HEK293 (cell line): ENCODE data around the gene TTC39C.

Experiments used
- ATF2 ChIP-seq: fragments of 450-650 bp; formaldehyde crosslinking; IDR thresholded peaks from 2 replicates; pipeline ENCODE4 v1.5.1; 2016; ENCODE audit warnings: missing biosample characterization, missing genetic modification characterization, low read depth
- BCL11A ChIP-seq: fragments of 450-650 bp; formaldehyde crosslinking; IDR thresholded peaks from 2 replicates; pipeline ENCODE4 v1.5.1; 2016; ENCODE audit warnings: low read depth, missing biosample characterization, missing genetic modification characterization
- CTCF ChIP-seq: fragments of 450-650 bp; formaldehyde crosslinking; IDR thresholded peaks from 2 replicates; pipeline ENCODE4 v1.5.1; 2016; ENCODE audit warnings: missing biosample characterization, missing genetic modification characterization
- HOXD13 ChIP-seq: sonication (generic); formaldehyde crosslinking; IDR thresholded peaks from 2 replicates; pipeline ENCODE4 v1.8.0; 2022; ENCODE audit warnings: missing genetic modification reagents, borderline replicate concordance
- PBX3 ChIP-seq: sonication (generic); formaldehyde crosslinking; IDR thresholded peaks from 2 replicates; pipeline ENCODE4 v1.8.1; 2022; ENCODE audit warnings: mild to moderate bottlenecking, moderate library complexity, missing genetic modification reagents
- SALL2 ChIP-seq: fragments of 450-650 bp; formaldehyde crosslinking; IDR thresholded peaks from 2 replicates; pipeline ENCODE4 v1.5.0; 2017; ENCODE audit warnings: missing biosample characterization, mild to moderate bottlenecking, missing genetic modification characterization, borderline replicate concordance
- TCF7L2 ChIP-seq: IDR thresholded peaks from 2 replicates; pipeline ENCODE4 v1.6.1; 2011; ENCODE audit warnings: low read depth, mild to moderate bottlenecking, inconsistent platforms, low read length, moderate library complexity, borderline replicate concordance
- ZFP37 ChIP-seq: fragments of 450-650 bp; formaldehyde crosslinking; IDR thresholded peaks from 2 replicates; pipeline ENCODE4 v1.5.1; 2016; ENCODE audit warnings: missing biosample characterization, missing genetic modification characterization
- ZNF239 ChIP-seq: fragments of 450-650 bp; formaldehyde crosslinking; IDR thresholded peaks from 2 replicates; pipeline ENCODE4 v1.5.1; 2016; ENCODE audit warnings: missing biosample characterization, missing genetic modification characterization
- ZNF24 ChIP-seq: fragments of 450-650 bp; formaldehyde crosslinking; IDR thresholded peaks from 2 replicates; pipeline ENCODE4 v1.5.1; 2016; ENCODE audit warnings: missing biosample characterization, missing genetic modification characterization
- ZNF561 ChIP-seq: fragments of 450-650 bp; IDR thresholded peaks from 2 replicates; pipeline ENCODE4 v1.5.1; 2018; ENCODE audit warnings: missing biosample characterization, missing genetic modification characterization, borderline replicate concordance
- ZNF623 ChIP-seq: fragments of 450-650 bp; formaldehyde crosslinking; IDR thresholded peaks from 2 replicates; pipeline ENCODE4 v1.5.1; 2016; ENCODE audit warnings: missing biosample characterization, missing genetic modification characterization
- ZNF639 ChIP-seq: fragments of 450-650 bp; formaldehyde crosslinking; IDR thresholded peaks from 2 replicates; pipeline ENCODE4 v1.5.1; 2016; ENCODE audit warnings: missing biosample characterization, missing genetic modification characterization
- ZNF830 ChIP-seq: fragments of 450-650 bp; IDR thresholded peaks from 2 replicates; pipeline ENCODE4 v1.5.0; 2018; ENCODE audit warnings: missing biosample characterization, missing genetic modification characterization, low read depth, mild to moderate bottlenecking, moderate library complexity

- TF ChIP-seq CTCF (tag by site-specific recombination) (no peak), HOXD13 (CRISPR knock-in tag) (no peak), ZNF24 (no peak), BCL11A (tag by site-specific recombination) (no peak), ATF2 (tag by site-specific recombination) (no peak), ZNF561 (tag by site-specific recombination) (no peak), PBX3 (no peak), ZNF830 (tag by site-specific recombination) (no peak), ZNF623 (no peak), ZFP37 (no peak), ZNF639 (tag by site-specific recombination) (no peak), TCF7L2 (no peak), ZNF239 (tag by site-specific recombination) (no peak), SALL2 (no peak)
Measured at GRCh38 chr18:24073791-24074190, 59.2 kb downstream of the TTC39C start.
